Neutrophil (primary cell): ENCODE results near the gene TRIM15.

ENCODE experiments used
- H3K27ac ChIP-seq: fragments of 200-600 bp; sonication (generic); 2 replicates; pipeline ENCODE4 v1.5.1; 2016; ENCODE audit warnings: mild to moderate bottlenecking, moderate library complexity
- H3K27me3 ChIP-seq: fragments of 200-600 bp; sonication (generic); 2 replicates; pipeline ENCODE4 v1.6.0; 2016; ENCODE audit warnings: mild to moderate bottlenecking
- H3K36me3 ChIP-seq: fragments of 200-600 bp; sonication (generic); 2 replicates; pipeline ENCODE4 v1.5.1; 2017
- H3K4me1 ChIP-seq, 2 experiments: fragments of 200-600 bp in 1 of 2; sonication (generic) in 1 of 2; 1 replicate in 1 of 2; 2 replicates in 1 of 2; pipeline versions ENCODE4 v1.5.1 to v1.6.1; 2013 to 2016; ENCODE audit warnings: low read depth in 1 of 2, low read length in 1 of 2, mild to moderate bottlenecking in 1 of 2, moderate library complexity in 1 of 2; ENCODE audit not compliant: control insufficient read depth in 1 of 2, insufficient read depth in 1 of 2
- H3K4me3 ChIP-seq, 2 experiments: fragments of 200-600 bp in 1 of 2; sonication (generic) in 1 of 2; 1 replicate in 1 of 2; 2 replicates in 1 of 2; pipeline ENCODE4 v1.5.1; 2013 to 2016; ENCODE audit warnings: low read depth in 1 of 2, low read length in 1 of 2, mild to moderate bottlenecking in 1 of 2, moderate library complexity in 1 of 2
- H3K9me3 ChIP-seq: fragments of 200-600 bp; sonication (generic); 2 replicates; pipeline ENCODE4 v1.5.1; 2016
- TF ChIP-seq, protein P1 (sequence below): fragments of 200-600 bp; sonication (generic); IDR thresholded peaks from 2 replicates; pipeline ENCODE4 v1.5.1; 2016; ENCODE audit warnings: antibody characterized with exemption

Gene TRIM15

GRCh38 chr6:30154061-30154460, 9.3 kb upstream of the TRIM15 start:
- no peak overlapping the region for H3K27ac ChIP-seq
- H3K9me3 ChIP-seq = no peaks in the 10 kb centered on the region
- TF ChIP-seq, protein P1, sequence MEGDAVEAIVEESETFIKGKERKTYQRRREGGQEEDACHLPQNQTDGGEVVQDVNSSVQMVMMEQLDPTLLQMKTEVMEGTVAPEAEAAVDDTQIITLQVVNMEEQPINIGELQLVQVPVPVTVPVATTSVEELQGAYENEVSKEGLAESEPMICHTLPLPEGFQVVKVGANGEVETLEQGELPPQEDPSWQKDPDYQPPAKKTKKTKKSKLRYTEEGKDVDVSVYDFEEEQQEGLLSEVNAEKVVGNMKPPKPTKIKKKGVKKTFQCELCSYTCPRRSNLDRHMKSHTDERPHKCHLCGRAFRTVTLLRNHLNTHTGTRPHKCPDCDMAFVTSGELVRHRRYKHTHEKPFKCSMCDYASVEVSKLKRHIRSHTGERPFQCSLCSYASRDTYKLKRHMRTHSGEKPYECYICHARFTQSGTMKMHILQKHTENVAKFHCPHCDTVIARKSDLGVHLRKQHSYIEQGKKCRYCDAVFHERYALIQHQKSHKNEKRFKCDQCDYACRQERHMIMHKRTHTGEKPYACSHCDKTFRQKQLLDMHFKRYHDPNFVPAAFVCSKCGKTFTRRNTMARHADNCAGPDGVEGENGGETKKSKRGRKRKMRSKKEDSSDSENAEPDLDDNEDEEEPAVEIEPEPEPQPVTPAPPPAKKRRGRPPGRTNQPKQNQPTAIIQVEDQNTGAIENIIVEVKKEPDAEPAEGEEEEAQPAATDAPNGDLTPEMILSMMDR = no peak
- no peaks in the 10 kb centered on the region for H3K36me3 ChIP-seq
- peaks cover 13% of the 10 kb centered on the region for H3K27me3 ChIP-seq
- peaks cover 19 to 34% of the 10 kb centered on the region in 2 experiments for H3K4me1 ChIP-seq
- H3K4me3 ChIP-seq = no peak overlapping the region

GRCh38 chr6:30154709-30155519, 8.4 kb upstream of the TRIM15 start:
- TF ChIP-seq, protein P1 = no peak
- H3K4me3 ChIP-seq = no peak overlapping the region
- peaks cover 19 to 34% of the 10 kb centered on the region in 2 experiments for H3K4me1 ChIP-seq
- H3K27ac ChIP-seq = no peak overlapping the region
- H3K36me3 ChIP-seq = no peaks in the 10 kb centered on the region
- H3K9me3 ChIP-seq = no peaks in the 10 kb centered on the region
- H3K27me3 ChIP-seq = peaks cover 13% of the 10 kb centered on the region

GRCh38 chr6:30155520-30156261, 7.7 kb upstream of the TRIM15 start:
- Histone ChIP-seq H3K36me3 (no peaks in the 10 kb centered on the region), H3K4me1 (peaks cover 19 to 34% of the 10 kb centered on the region in 2 experiments), H3K27me3 (peaks cover 13% of the 10 kb centered on the region), H3K9me3 (no peaks in the 10 kb centered on the region), H3K4me3 (no peak overlapping the region), H3K27ac (no peak overlapping the region)
- TF ChIP-seq, protein P1 = no peak

DNA sequence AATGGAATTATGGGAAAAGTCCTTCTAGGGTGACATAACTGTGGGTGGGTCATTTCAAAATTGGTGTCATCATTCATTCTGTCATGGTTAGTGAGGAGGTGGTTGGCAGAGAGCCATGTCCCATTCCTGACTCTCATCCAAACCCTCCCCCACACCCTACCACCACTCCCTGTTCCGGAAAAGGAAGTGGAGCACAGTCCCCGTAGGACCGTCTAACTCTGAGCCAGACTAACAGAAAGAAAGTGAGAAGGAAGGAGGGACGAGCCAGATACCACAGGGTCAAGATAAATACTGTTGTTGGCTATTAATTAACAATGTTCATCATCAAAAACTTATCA, 7.1 kb upstream of the TRIM15 start:
- H3K4me1 ChIP-seq = peaks cover 19 to 32% of the 10 kb centered on the region in 2 experiments
- no peaks in the 10 kb centered on the region for H3K36me3 ChIP-seq
- H3K27me3 ChIP-seq = peaks cover 13% of the 10 kb centered on the region
- H3K4me3 ChIP-seq = no peak overlapping the region
- no peaks in the 10 kb centered on the region for H3K9me3 ChIP-seq
- TF ChIP-seq, protein P1 = no peak
- no peak overlapping the region for H3K27ac ChIP-seq

GRCh38 chr6:30156774-30157173, 6.6 kb upstream of the TRIM15 start:
- H3K27ac ChIP-seq = no peak overlapping the region
- TF ChIP-seq, protein P1 = no peak

More at GRCh38 chr6:30156774-30157173, 6.6 kb upstream of the TRIM15 start:
- H3K4me1 ChIP-seq = peaks cover 14 to 26% of the 10 kb centered on the region in 2 experiments
- no peaks in the 10 kb centered on the region for H3K9me3 ChIP-seq
- H3K27me3 ChIP-seq = peaks cover 13% of the 10 kb centered on the region
- no peaks in the 10 kb centered on the region for H3K36me3 ChIP-seq
- H3K4me3 ChIP-seq = no peak overlapping the region
